ENCODE measurements around the gene GATAD2B.

- TF ChIP-seq CTCF (IDR thresholded peaks at IDR 0.05; ENCODE audit: insufficient read depth, low read depth, low read length) (no peak), EZH2 (IDR thresholded peaks at IDR 0.05; ENCODE audit: insufficient read depth, low read length) (no peak)
Observed at GRCh38 chr1:153940756-153941155, 18.0 kb upstream of the GATAD2B start.

All from astrocyte (in vitro differentiated cells and primary cell).